Stimulated activated CD4-positive, alpha-beta T cell treated with anti-CD3 and anti-CD28 coated beads, Interleukin-1b, Interleukin-23, amount 100 ng/mL, for 1 hour (primary cell): Measurements from ENCODE around the gene RAB44.
"Not testable (repeated sequence)": the region's sequence is repeated elsewhere in the genome, so short reads cannot be mapped to it uniquely, and the experiment has no call there.

Experiments used
- DNase-seq, 2 donors: peaks; one replicate each; pipeline ENCODE4 v3.0.0-alpha.2; 2020; ENCODE audit warnings: low read depth in 2 of 2

The RAB44 gene

GRCh38 chr6:36713846-36714245, 16.2 kb downstream of the RAB44 start:
- no peak for DNase-seq

- DNase-seq, result no peak
These were observed 16.9 kb downstream of the RAB44 start for GRCh38 chr6:36714511-36714910.

GRCh38 chr6:36715469-36715868, 17.8 kb downstream of the RAB44 start:
- DNase-seq, result no peak

GRCh38 chr6:36716476-36717093, 19.0 kb downstream of the RAB44 start:
- DNase-seq, result no peak

- no peak for DNase-seq
These were observed 19.7 kb downstream of the RAB44 start for GRCh38 chr6:36717231-36717825.

- DNase-seq, result no peak
These were observed 20.4 kb downstream of the RAB44 start for GRCh38 chr6:36717871-36718540.

GRCh38 chr6:36718560-36718959, 20.9 kb downstream of the RAB44 start:
- DNase-seq, result no peak

- DNase-seq, result no peak
These were observed 21.5 kb downstream of the RAB44 start for GRCh38 chr6:36719126-36719525.

GRCh38 chr6:36720251-36721141, 22.9 kb downstream of the RAB44 start:
- no peak for DNase-seq

- DNase-seq, result no peak
These were observed 23.9 kb downstream of the RAB44 start for GRCh38 chr6:36721369-36722140.

- DNase-seq, result no peak
These were observed 24.7 kb downstream of the RAB44 start for GRCh38 chr6:36722365-36722764.

GRCh38 chr6:36722879-36723278, 25.3 kb downstream of the RAB44 start:
- DNase-seq, result no peak

GRCh38 chr6:36723992-36724391, 26.4 kb downstream of the RAB44 start:
- not testable (repeated sequence) for DNase-seq

GRCh38 chr6:36724514-36725390, 27.1 kb downstream of the RAB44 start:
- DNase-seq, result peak in 1 of 2 donors; percentile 21

- DNase-seq, result no peak
These were observed 28.0 kb downstream of the RAB44 start for GRCh38 chr6:36725581-36725980.

GRCh38 chr6:36727505-36728021, 29.9 kb downstream of the RAB44 start:
- DNase-seq, result no peak

- DNase-seq, result no peak
These were observed 30.9 kb downstream of the RAB44 start for GRCh38 chr6:36728289-36729160.

GRCh38 chr6:36729161-36729524, 31.5 kb downstream of the RAB44 start:
- DNase-seq, result no peak
